Islet precursor cell (in vitro differentiated cells): ENCODE results near the gene CIT.
A peak's percentile ranks its signal among the peaks of the same experiment; 100 is the strongest.
"Not testable (repeated sequence)": the region's sequence is repeated elsewhere in the genome, so short reads cannot be mapped to it uniquely, and the experiment has no call there.

ENCODE experiments used
- DNase-seq: peaks from one replicate; pipeline ENCODE4 v3.0.0-alpha.2; 2018

Gene CIT

GRCh38 chr12:119876761-119877638, at the start of gene CIT:
Gene CIT, minus strand, starts transcription at chr12:119877320. Its CDS starts 1,152 bp downstream, at chr12:119876168.
- peak; percentile 99 for DNase-seq

GRCh38 chr12:119925269-119925668, 48.1 kb upstream of the CIT start:
- DNase-seq = no peak

- no peak for DNase-seq
Observed at GRCh38 chr12:119920064-119920463, 42.9 kb upstream of the CIT start.

- DNase-seq = no peak
Observed at GRCh38 chr12:119915894-119916510, 38.9 kb upstream of the CIT start.

- DNase-seq = no peak
Observed at GRCh38 chr12:119914666-119915065, 37.5 kb upstream of the CIT start.

- DNase-seq = no peak
Observed at GRCh38 chr12:119913536-119914330, 36.6 kb upstream of the CIT start.

- DNase-seq = no peak
Observed at GRCh38 chr12:119911182-119911581, 34.1 kb upstream of the CIT start.

- no peak for DNase-seq
Observed at GRCh38 chr12:119910586-119910985, 33.5 kb upstream of the CIT start.

GRCh38 chr12:119902084-119902509, 25.0 kb upstream of the CIT start:
- peak; percentile 96 for DNase-seq

GRCh38 chr12:119901670-119902069, 24.6 kb upstream of the CIT start:
- DNase-seq = no peak

- peak; percentile 18 for DNase-seq
Observed at GRCh38 chr12:119894916-119895315, 17.8 kb upstream of the CIT start.

- peak; percentile 60 for DNase-seq
Observed at GRCh38 chr12:119892611-119893010, 15.5 kb upstream of the CIT start.

- DNase-seq = no peak
Observed at GRCh38 chr12:119885549-119885948, 8.4 kb upstream of the CIT start.

GRCh38 chr12:119883791-119884190, 6.7 kb upstream of the CIT start:
- DNase-seq = not testable (repeated sequence)

GRCh38 chr12:119883237-119883636, 6.1 kb upstream of the CIT start:
- DNase-seq = no peak

- DNase-seq = no peak
Observed at GRCh38 chr12:119877639-119877948, 474 bp upstream of the CIT start.

GRCh38 chr12:119870457-119870856, 6.7 kb downstream of the CIT start:
- DNase-seq = no peak

- DNase-seq = peak; percentile 60
Observed at GRCh38 chr12:119869720-119870119, 7.4 kb downstream of the CIT start.

GRCh38 chr12:119868992-119869391, 8.1 kb downstream of the CIT start:
- DNase-seq = no peak

GRCh38 chr12:119864591-119864990, 12.5 kb downstream of the CIT start:
- DNase-seq = no peak

GRCh38 chr12:119859241-119859640, 17.9 kb downstream of the CIT start:
- DNase-seq = no peak

GRCh38 chr12:119857041-119857591, 20.0 kb downstream of the CIT start:
- DNase-seq = no peak

- DNase-seq = no peak
Observed at GRCh38 chr12:119850330-119850729, 26.8 kb downstream of the CIT start.
